Heart left ventricle (tissue), 13 donors: ENCODE measurements around the gene RANBP3.

ENCODE experiments used
- CTCF ChIP-seq, 12 donors: fragments of 200-600 bp; sonication (generic) in 4 of 12; IDR thresholded peaks; one replicate each; pipeline versions ENCODE4 v1.5.0 to v1.8.0; 2018 to 2022; ENCODE audit warnings: antibody characterized with exemption in 12 of 12, mild to moderate bottlenecking in 5 of 12
- POLR2A ChIP-seq, 2 donors: fragments of 450-650 bp; IDR thresholded peaks; one replicate each; pipeline ENCODE4 v1.6.1; 2017; ENCODE audit warnings: antibody characterized with exemption in 2 of 2, mild to moderate bottlenecking in 2 of 2, moderate library complexity in 2 of 2
- donor health status: ischemic (EF 13 %, LVEDD 7.1; RV severe dilation, severe dysfunction).
- donor health status: DM: no; HTN: yes; CAD: no.
- donor health status: DM: no; HTN: no; CAD: no.
- donor health status: ischemic (EF 25% LVEDD 6.9; RV normal size, moderate dysfunction).
- donor health status: ischemic (EF 25% LVEDD 5.7; RV mildly dilated, moderate dysfunction).
- donor health status: ischemic (EF 35%, LVEDD 5.7; RV mildly dilated, moderate dysfunction).
- donor health status: nonischemic (EF 11% LVEDD 7.7; RV severe dilation, severe dysfunction).
- donor health status: DM: yes; HTN: yes; CAD: no.
- donor health status: PGD.
- donor health status: ischemic (EF 29% LVEDD 5.4; RV normal size, mild dysfunction).
- donor health status: nonischemic (EF 23%, LVEDD 6.1; RV moderate dilation, normal function).

DNA sequence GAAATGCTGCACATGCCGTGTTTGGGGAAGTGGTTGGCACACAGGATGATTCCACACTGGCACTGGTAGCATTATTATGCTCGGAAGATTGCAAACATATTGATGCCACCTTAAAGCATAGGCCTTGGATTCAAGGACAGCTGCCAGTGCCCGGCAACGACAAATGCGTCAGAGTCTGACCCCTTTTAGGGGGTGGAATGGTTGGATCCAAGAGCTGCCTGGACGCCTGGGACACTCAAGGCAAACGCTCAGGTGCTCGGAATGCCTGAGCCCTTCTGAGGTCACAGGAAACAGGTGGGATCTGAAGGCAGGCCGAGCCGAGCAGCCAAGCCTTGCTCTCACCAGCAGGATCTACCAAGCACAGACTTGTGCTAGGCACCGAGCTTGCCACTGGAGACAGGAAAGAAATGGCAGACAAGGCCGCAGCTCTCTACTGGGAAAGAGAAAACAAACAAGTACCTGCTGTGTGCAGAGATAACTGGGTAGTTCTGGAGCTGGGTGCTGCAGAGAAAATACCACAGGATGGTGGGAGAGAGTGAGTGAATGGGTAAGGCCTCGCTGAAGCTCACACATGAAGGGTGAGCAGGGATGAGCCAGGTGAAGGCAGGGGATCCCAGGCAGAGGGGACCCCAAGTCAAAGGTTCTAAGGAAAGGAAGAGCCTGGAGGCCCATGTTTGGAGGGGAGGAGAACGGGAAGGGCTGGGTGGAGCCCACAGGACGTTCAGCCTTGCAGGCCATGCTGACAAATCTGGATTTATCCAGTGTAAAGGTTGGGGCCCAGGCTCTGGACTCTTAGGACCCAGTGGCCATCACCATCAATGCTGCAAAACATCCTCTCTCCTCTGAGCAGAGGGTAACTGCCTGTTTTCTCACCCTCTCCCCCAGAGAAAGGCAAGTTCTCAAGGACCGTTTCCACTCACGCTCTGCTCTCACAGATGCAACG is 9.2 kb downstream of the RANBP3 start:
- TF ChIP-seq POLR2A (IDR thresholded peaks at IDR 0.05), result no peak
- TF ChIP-seq CTCF (IDR thresholded peaks at IDR 0.05), result no peak
